Esophagus squamous epithelium (tissue), 5 donors: ENCODE measurements around the gene PRAMEF27. TPM values are rescaled to one million over a fixed set of nuclear protein-coding genes. Genes with fewer than 3 reads are reported as not detected.
"Not testable (repeated sequence)": the region's sequence is repeated elsewhere in the genome, so short reads cannot be mapped to it uniquely, and the experiment has no call there.

Source experiments
- DNase-seq: peaks from one replicate; lab custom pipeline; 2025; lab: John Stamatoyannopoulos, UW
- H3K27ac ChIP-seq, 4 donors: fragments of 200-600 bp; sonication (generic); one replicate each; pipeline ENCODE4 v1.5.1; 2016 to 2019; ENCODE audit warnings: mild to moderate bottlenecking in 1 of 4
- H3K27me3 ChIP-seq, 4 donors: fragments of 200-600 bp; sonication (generic); 1 replicate in 3 of 4; 2 replicates in 1 of 4; pipeline versions ENCODE4 v1.5.1 to v1.6.0; 2017 to 2021; ENCODE audit warnings: antibody characterized with exemption in 1 of 4
- H3K36me3 ChIP-seq, 3 donors: fragments of 200-600 bp; sonication (generic); one replicate each; pipeline ENCODE4 v1.5.1; 2016 to 2019
- H3K4me1 ChIP-seq, 3 donors: fragments of 200-600 bp; sonication (generic); one replicate each; pipeline ENCODE4 v1.5.1; 2017 to 2019
- H3K4me3 ChIP-seq, 4 donors: fragments of 200-600 bp; sonication (generic); 1 replicate in 3 of 4; 2 replicates in 1 of 4; pipeline ENCODE4 v1.5.1; 2016 to 2019; ENCODE audit warnings: mild to moderate bottlenecking in 2 of 4, moderate library complexity in 1 of 4
- H3K9me3 ChIP-seq, 3 donors: fragments of 200-600 bp; sonication (generic); one replicate each; pipeline ENCODE4 v1.5.1; 2016 to 2019
- WGBS, 2 donors: methylation state at CpG; one replicate each; pipeline ENCODE4 v1.1.5; 2018; 5-methylcytosine and 5-hydroxymethylcytosine counted together
- intact Hi-C: fragments of 100-400 bp; cut with DNase I; formaldehyde crosslinking; loops from one replicate; pipeline ENCODE4 v1.15.0; 2022
- total RNA-seq, 4 donors: library from RNA; depleted of rRNA; stranded (reverse); fragments of >200 nt; gene quantifications; one replicate each; pipeline ENCODE4 v1.1.0, GENCODE V29; 2016
- donor health status: DM: yes; HTN: yes; CAD: no.

Gene PRAMEF27
- not detected for total RNA-seq

DNA sequence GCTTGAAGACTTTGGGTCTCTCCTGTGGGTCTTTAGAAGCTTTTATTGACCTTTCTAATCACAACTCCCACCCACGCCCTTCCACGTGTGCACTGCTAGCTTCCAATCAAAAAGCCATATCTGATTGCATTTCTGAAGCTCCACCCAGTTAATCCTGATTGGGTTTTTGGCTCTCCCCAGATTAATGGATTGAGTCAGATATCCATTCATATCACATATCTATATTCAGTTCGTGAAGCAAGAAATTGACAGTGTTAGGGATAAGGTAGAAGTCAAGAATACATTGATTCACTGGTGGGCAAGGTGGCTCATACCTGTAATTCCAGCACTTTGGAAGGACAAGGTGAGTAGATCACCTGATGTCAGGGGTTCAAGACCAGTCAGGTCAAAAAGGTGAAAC is at the start of gene PRAMEF27:
TSS of gene PRAMEF27 (minus strand) at position 101 of the 400 bp plus-strand sequence. CDS start 2,916 bp downstream, outside the sequence.
- H3K4me3 ChIP-seq, H3K36me3 ChIP-seq, intact Hi-C loops, H3K27ac ChIP-seq, DNase-seq, H3K4me1 ChIP-seq, H3K27me3 ChIP-seq, H3K9me3 ChIP-seq: not testable (repeated sequence)
- WGBS, 2 donors: 28 to 70% methylated on average over 2 to 3 of the region's 3 CpGs

DNA sequence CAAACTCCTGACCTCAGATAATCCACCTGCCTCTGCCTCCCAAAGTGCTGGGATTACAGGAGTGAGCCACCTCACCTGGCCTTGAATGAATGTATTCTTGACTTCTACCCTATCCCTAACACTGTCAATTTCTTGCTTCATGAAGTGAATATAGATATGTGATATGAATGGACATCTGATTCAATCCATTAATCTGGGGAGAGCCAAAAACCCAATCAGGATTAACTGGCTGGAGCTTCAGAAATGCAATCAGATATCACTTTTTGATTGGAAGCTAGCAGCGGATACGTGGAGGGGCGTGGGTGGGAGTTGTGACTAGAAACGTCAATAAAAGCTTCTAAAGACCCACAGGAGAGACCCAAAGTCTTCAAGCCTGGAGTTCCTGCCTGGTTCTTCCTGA is 14.1 kb upstream of the PRAMEF27 start, which contains the start of gene PRAMEF25:
TSS of gene PRAMEF25 (plus strand) at position 301 of the 400 bp plus-strand sequence. CDS start 2,920 bp downstream, outside the sequence.
- H3K27me3 ChIP-seq, H3K9me3 ChIP-seq, H3K27ac ChIP-seq, intact Hi-C loops, H3K36me3 ChIP-seq, H3K4me1 ChIP-seq, DNase-seq, H3K4me3 ChIP-seq: not testable (repeated sequence)
- no CpG with 5 or more reads among the region's 4 CpGs for WGBS, 2 donors

- H3K27ac ChIP-seq, intact Hi-C loops, H3K27me3 ChIP-seq, DNase-seq, H3K4me3 ChIP-seq, H3K36me3 ChIP-seq, H3K4me1 ChIP-seq, H3K9me3 ChIP-seq: not testable (repeated sequence)
- no CpG with 5 or more reads among the region's 9 CpGs for WGBS, 2 donors
Observed at GRCh38 chr1:13019846-13020245, 36.5 kb downstream of the PRAMEF27 start.

- H3K27me3 ChIP-seq, H3K4me3 ChIP-seq, intact Hi-C loops: not testable (repeated sequence)
Observed at GRCh38 chr1:13011932-13012331, 44.4 kb downstream of the PRAMEF27 start.

DNA sequence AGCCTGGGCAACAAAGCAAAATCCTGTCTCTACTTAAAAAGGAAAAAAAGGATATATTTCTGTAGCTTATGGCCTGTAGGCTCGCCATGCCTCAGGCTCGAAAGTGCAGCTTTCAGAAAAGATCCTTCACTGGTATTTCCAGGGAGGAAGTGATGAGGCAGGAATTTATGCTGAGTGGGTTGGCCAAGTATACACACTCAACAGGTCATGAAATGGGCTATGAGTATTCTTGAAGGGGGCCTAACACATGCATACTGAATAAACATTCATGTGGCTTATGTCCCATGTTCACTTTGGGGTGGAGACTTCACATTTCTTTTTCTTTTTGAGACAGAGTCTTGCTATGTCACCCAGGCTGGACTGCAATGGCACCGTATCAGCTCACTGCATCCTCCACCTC is 47.0 kb downstream of the PRAMEF27 start:
- H3K4me1 ChIP-seq, H3K9me3 ChIP-seq, H3K4me3 ChIP-seq, DNase-seq, H3K27me3 ChIP-seq, H3K36me3 ChIP-seq, intact Hi-C loops, H3K27ac ChIP-seq: not testable (repeated sequence)
- no CpG with 5 or more reads among the region's 3 CpGs for WGBS, 2 donors

More at GRCh38 chr1:13011932-13012331, 44.4 kb downstream of the PRAMEF27 start:
- H3K4me1 ChIP-seq, H3K27ac ChIP-seq, H3K9me3 ChIP-seq, DNase-seq, H3K36me3 ChIP-seq: not testable (repeated sequence)
- WGBS, 2 donors: no CpG with 5 or more reads among the region's 7 CpGs

DNA sequence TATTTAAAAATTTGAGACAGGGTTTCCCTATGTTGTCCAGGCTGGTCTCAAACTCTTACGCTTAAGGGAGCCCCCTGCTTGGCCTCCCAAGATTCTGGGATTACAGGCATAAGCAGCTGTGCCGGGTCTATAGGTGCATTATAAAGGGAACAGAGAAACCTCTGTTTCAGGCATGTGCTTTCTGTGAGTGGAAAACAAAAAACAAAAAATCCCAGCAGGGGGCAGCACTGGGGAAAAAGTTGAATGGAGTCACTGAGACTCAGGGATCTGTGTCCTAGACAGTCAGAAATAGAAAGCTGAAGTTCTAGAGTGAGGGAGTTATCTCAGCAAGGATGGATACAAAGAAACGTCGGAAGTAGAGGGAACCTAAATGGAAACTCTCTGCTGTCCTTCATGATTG is 50.6 kb downstream of the PRAMEF27 start:
- H3K36me3 ChIP-seq, intact Hi-C loops, H3K27me3 ChIP-seq, DNase-seq, H3K4me3 ChIP-seq, H3K9me3 ChIP-seq, H3K4me1 ChIP-seq, H3K27ac ChIP-seq: not testable (repeated sequence)
- WGBS, 2 donors: no CpG with 5 or more reads among the region's 4 CpGs

Other genes starting within 250 kb of the PRAMEF27 start
- not detected for gene PRAMEF11, start 225.2 kb downstream of the PRAMEF27 start, total RNA-seq
- gene HNRNPCL1, start 207.9 kb downstream of the PRAMEF27 start, total RNA-seq: not detected
- gene PRAMEF2, start 199.5 kb downstream of the PRAMEF27 start, total RNA-seq: not detected
- not detected for gene PRAMEF4, start 170.4 kb downstream of the PRAMEF27 start, total RNA-seq
- gene PRAMEF10, start 158.3 kb downstream of the PRAMEF27 start, total RNA-seq: not detected
- gene PRAMEF7, start 140.0 kb downstream of the PRAMEF27 start, total RNA-seq: not detected
- not detected for gene PRAMEF6, start 109.0 kb downstream of the PRAMEF27 start, total RNA-seq
- gene HNRNPCL3, start 4.2 kb upstream of the PRAMEF27 start, total RNA-seq: not detected
- not detected for gene PRAMEF25, start 14.2 kb upstream of the PRAMEF27 start, total RNA-seq
- not detected for gene HNRNPCL2, start 60.3 kb upstream of the PRAMEF27 start, total RNA-seq
- not detected for gene PRAMEF26, start 99.4 kb upstream of the PRAMEF27 start, total RNA-seq
- not detected for gene HNRNPCL4, start 109.1 kb upstream of the PRAMEF27 start, total RNA-seq
- gene PRAMEF9, start 115.3 kb upstream of the PRAMEF27 start, total RNA-seq: not detected
- gene PRAMEF13, start 144.8 kb upstream of the PRAMEF27 start, total RNA-seq: not detected
- gene PRAMEF18, start 169.6 kb upstream of the PRAMEF27 start, total RNA-seq: not detected
- gene PRAMEF5, start 197.6 kb upstream of the PRAMEF27 start, total RNA-seq: not detected
- gene PRAMEF8, start 228.6 kb upstream of the PRAMEF27 start, total RNA-seq: not detected
- gene PRAMEF33, start 247.0 kb upstream of the PRAMEF27 start, total RNA-seq: not detected